Loucy (cell line): ENCODE data around the gene AGBL4.

ENCODE experiments used
- H2AFZ ChIP-seq: fragments of 200-600 bp; sonication (generic); 2 replicates; pipeline ENCODE4 v1.6.0; 2016; ENCODE audit warnings: antibody characterized with exemption, mild to moderate bottlenecking, low read length, moderate library complexity
- H3F3A ChIP-seq: fragments of 200-600 bp; 2 replicates; pipeline ENCODE4 v1.6.0; 2016; ENCODE audit warnings: antibody characterized with exemption, low read depth, mild to moderate bottlenecking
- H3K27me3 ChIP-seq: fragments of 200-600 bp; sonication (generic); 2 replicates; pipeline ENCODE4 v1.6.1; 2014; ENCODE audit warnings: low read length, mild to moderate bottlenecking; ENCODE audit not compliant: insufficient read depth, poor library complexity, severe bottlenecking
- H3K36me3 ChIP-seq: fragments of 200-600 bp; sonication (generic); 2 replicates; pipeline ENCODE4 v1.6.1; 2016; ENCODE audit warnings: low read length; ENCODE audit not compliant: insufficient read depth
- H3K4me1 ChIP-seq: fragments of 200-600 bp; sonication (generic); 2 replicates; pipeline ENCODE4 v1.5.1; 2014; ENCODE audit warnings: low read length, mild to moderate bottlenecking; ENCODE audit not compliant: insufficient read depth, poor library complexity, severe bottlenecking
- H3K4me2 ChIP-seq: fragments of 200-600 bp; sonication (generic); 2 replicates; pipeline ENCODE4 v1.6.0; 2014; ENCODE audit warnings: antibody characterized with exemption, low read length, low read depth, mild to moderate bottlenecking; ENCODE audit not compliant: poor library complexity, severe bottlenecking
- H3K4me3 ChIP-seq: fragments of 200-600 bp; sonication (generic); 2 replicates; pipeline ENCODE4 v1.5.1; 2014; ENCODE audit warnings: low read length, mild to moderate bottlenecking, mixed read lengths; ENCODE audit not compliant: poor library complexity, severe bottlenecking
- H3K79me2 ChIP-seq: fragments of 200-600 bp; sonication (generic); 2 replicates; pipeline ENCODE4 v1.6.1; 2014; ENCODE audit warnings: low read length; ENCODE audit not compliant: insufficient read depth
- H3K9ac ChIP-seq: fragments of 200-600 bp; sonication (generic); 2 replicates; pipeline ENCODE4 v1.6.0; 2014; ENCODE audit warnings: mild to moderate bottlenecking, low read depth, low read length, moderate library complexity; ENCODE audit not compliant: poor library complexity, severe bottlenecking
- H3K9me2 ChIP-seq: fragments of 200-600 bp; sonication (generic); replicated peaks from 2 replicates; pipeline ENCODE4 v1.6.1; 2016; ENCODE audit warnings: low read depth, low read length, mixed read lengths
- H3K9me3 ChIP-seq: fragments of 200-600 bp; sonication (generic); 2 replicates; pipeline ENCODE4 v1.6.1; 2014; ENCODE audit warnings: mild to moderate bottlenecking, antibody characterized with exemption, low read length, low read depth; ENCODE audit not compliant: insufficient read depth
- H4K20me1 ChIP-seq: fragments of 200-600 bp; sonication (generic); 2 replicates; pipeline ENCODE4 v1.6.0; 2014; ENCODE audit warnings: antibody characterized with exemption, low read length, mild to moderate bottlenecking; ENCODE audit not compliant: insufficient read depth, poor library complexity, severe bottlenecking
- EZH2phosphoT487 ChIP-seq: fragments of 200-600 bp; IDR thresholded peaks from 2 replicates; pipeline ENCODE4 v1.6.1; 2018; ENCODE audit warnings: antibody characterized with exemption, mild to moderate bottlenecking, moderate library complexity, borderline replicate concordance
- TF ChIP-seq, protein P1 (sequence below): fragments of 200-600 bp; sonication (generic); conservative IDR thresholded peaks from 2 replicates; pipeline ENCODE4 v1.5.1; 2014; ENCODE audit warnings: mild to moderate bottlenecking, antibody characterized with exemption, low read length

Gene AGBL4

DNA sequence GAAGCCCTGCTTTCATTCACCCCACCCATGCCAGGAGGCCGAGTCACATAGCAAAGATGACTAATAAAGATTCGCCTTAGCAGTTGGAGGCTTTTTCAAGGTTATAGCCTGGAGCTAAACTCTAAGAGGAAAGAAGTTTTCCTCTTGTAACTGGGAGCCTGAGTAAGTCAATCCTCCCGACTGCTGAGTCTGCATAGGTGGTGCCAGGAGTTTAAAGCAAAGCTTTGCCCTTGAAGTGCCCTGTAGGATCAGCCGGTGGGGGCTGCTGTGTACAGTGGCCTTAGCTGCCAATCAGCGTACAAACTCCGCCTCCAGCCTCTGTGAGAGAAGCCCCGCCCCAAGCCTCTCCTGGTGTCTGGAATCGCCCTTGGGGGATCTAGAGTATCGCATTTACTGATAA, 1404.2 kb downstream of the AGBL4 start:
- no peaks in the 10 kb centered on the region for H3K79me2 ChIP-seq
- H4K20me1 ChIP-seq: no peaks in the 10 kb centered on the region
- no peaks in the 10 kb centered on the region for H3F3A ChIP-seq
- no peaks in the 10 kb centered on the region for H3K9me2 ChIP-seq
- H3K36me3 ChIP-seq: no peaks in the 10 kb centered on the region
- H3K27me3 ChIP-seq: no peaks in the 10 kb centered on the region
- no peak overlapping the region for H3K4me2 ChIP-seq
- H3K4me1 ChIP-seq: no peaks in the 10 kb centered on the region
- H3K9me3 ChIP-seq: no peaks in the 10 kb centered on the region
- H3K9ac ChIP-seq: no peak overlapping the region
- TF ChIP-seq, protein P1, sequence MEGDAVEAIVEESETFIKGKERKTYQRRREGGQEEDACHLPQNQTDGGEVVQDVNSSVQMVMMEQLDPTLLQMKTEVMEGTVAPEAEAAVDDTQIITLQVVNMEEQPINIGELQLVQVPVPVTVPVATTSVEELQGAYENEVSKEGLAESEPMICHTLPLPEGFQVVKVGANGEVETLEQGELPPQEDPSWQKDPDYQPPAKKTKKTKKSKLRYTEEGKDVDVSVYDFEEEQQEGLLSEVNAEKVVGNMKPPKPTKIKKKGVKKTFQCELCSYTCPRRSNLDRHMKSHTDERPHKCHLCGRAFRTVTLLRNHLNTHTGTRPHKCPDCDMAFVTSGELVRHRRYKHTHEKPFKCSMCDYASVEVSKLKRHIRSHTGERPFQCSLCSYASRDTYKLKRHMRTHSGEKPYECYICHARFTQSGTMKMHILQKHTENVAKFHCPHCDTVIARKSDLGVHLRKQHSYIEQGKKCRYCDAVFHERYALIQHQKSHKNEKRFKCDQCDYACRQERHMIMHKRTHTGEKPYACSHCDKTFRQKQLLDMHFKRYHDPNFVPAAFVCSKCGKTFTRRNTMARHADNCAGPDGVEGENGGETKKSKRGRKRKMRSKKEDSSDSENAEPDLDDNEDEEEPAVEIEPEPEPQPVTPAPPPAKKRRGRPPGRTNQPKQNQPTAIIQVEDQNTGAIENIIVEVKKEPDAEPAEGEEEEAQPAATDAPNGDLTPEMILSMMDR: no peak
- TF ChIP-seq EZH2phosphoT487: no peak
- H2AFZ ChIP-seq: no peak overlapping the region
- H3K4me3 ChIP-seq: no peak overlapping the region

DNA sequence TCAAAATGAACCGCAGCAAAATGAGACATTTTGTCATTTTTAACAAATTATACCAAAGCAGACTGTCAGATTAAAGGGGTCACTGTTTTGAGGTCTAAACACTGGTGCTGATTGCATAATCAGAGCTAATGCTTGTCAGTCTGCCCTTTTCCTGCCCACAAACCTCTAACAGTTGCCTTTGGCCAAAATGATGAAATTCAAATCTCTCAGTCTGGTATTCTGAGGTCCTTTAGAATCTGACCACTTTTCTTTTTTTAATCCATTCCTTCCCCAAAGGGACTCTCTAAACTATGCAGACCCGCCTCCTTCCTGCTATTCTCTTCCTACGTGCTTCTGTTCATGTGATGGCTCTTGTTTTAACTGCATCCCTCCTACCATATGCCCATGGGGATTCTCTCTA, 1406.5 kb downstream of the AGBL4 start:
- no peaks in the 10 kb centered on the region for H3K27me3 ChIP-seq
- H3K9me2 ChIP-seq: no peaks in the 10 kb centered on the region
- H3K79me2 ChIP-seq: no peaks in the 10 kb centered on the region
- H3K4me3 ChIP-seq: no peak overlapping the region
- H4K20me1 ChIP-seq: no peaks in the 10 kb centered on the region
- H3K4me1 ChIP-seq: no peaks in the 10 kb centered on the region
- no peaks in the 10 kb centered on the region for H3K36me3 ChIP-seq
- no peaks in the 10 kb centered on the region for H3K9me3 ChIP-seq
- H3F3A ChIP-seq: no peaks in the 10 kb centered on the region
- TF ChIP-seq EZH2phosphoT487: no peak
- TF ChIP-seq, protein P1: no peak
- no peak overlapping the region for H3K4me2 ChIP-seq
- H3K9ac ChIP-seq: no peak overlapping the region
- no peak overlapping the region for H2AFZ ChIP-seq

- H3K4me3 ChIP-seq: no peak overlapping the region
- no peaks in the 10 kb centered on the region for H3F3A ChIP-seq
- H3K27me3 ChIP-seq: no peaks in the 10 kb centered on the region
- H3K36me3 ChIP-seq: no peaks in the 10 kb centered on the region
- H3K4me2 ChIP-seq: no peak overlapping the region
- TF ChIP-seq, protein P1: no peak
- no peak for TF ChIP-seq EZH2phosphoT487
- H2AFZ ChIP-seq: no peak overlapping the region
- H3K4me1 ChIP-seq: no peaks in the 10 kb centered on the region
- H3K9ac ChIP-seq: no peak overlapping the region
- H3K9me3 ChIP-seq: no peaks in the 10 kb centered on the region
- H3K79me2 ChIP-seq: no peaks in the 10 kb centered on the region
- no peaks in the 10 kb centered on the region for H3K9me2 ChIP-seq
- no peaks in the 10 kb centered on the region for H4K20me1 ChIP-seq
Observed at GRCh38 chr1:48616710-48617109, 1407.0 kb downstream of the AGBL4 start.
